ENCODE measurements around the gene SPATA32. TPM values are rescaled to one million over a fixed set of nuclear protein-coding genes. Genes with fewer than 3 reads are reported as not detected.
A peak's percentile ranks its signal among the peaks of the same experiment; 100 is the strongest.
"Not testable (repeated sequence)": the region's sequence is repeated elsewhere in the genome, so short reads cannot be mapped to it uniquely, and the experiment has no call there.

The SPATA32 gene
- total and polyA plus RNA-seq, 7 donors: 0.11 TPM; not detected in 6

GRCh38 chr17:45305530-45306087, 43.7 kb upstream of the SPATA32 start:
- peaks cover 86% of the 10 kb centered on the region for H3K4me1 ChIP-seq

GRCh38 chr17:45302649-45303173, 40.8 kb upstream of the SPATA32 start:
- H3K4me3 ChIP-seq: no peak overlapping the region
- peak overlapping the region; percentile 96 for H3K27ac ChIP-seq
- no peaks in the 10 kb centered on the region for H3K27me3 ChIP-seq (ENCODE audit: insufficient read depth in 3 of 3, low read length in 2 of 3)
- peak; percentile 23 to 52 (median 28) for ATAC-seq
- intact Hi-C loops (cut with DNase I): no loop called here
- WGBS, 3 donors: 43 to 66% (median 46%) methylated on average over 10 of the region's 10 CpGs
- DNase-seq: no peak
- no peaks in the 10 kb centered on the region for H3K36me3 ChIP-seq (ENCODE audit: insufficient read depth in 1 of 2, low read depth in 1 of 2)
- no peaks in the 10 kb centered on the region for H3K9me3 ChIP-seq
- peaks cover 86% of the 10 kb centered on the region for H3K4me1 ChIP-seq
- no peak for TF ChIP-seq CTCF (IDR thresholded peaks at IDR 0.05)

More at GRCh38 chr17:45305530-45306087, 43.7 kb upstream of the SPATA32 start:
- ATAC-seq: peak; percentile 74 to 83 (median 79)
- Histone ChIP-seq H3K36me3 (ENCODE audit: insufficient read depth in 1 of 2, low read depth in 1 of 2) (peaks cover 0 to 5% of the 10 kb centered on the region in 2 donors), H3K27me3 (ENCODE audit: insufficient read depth in 3 of 3, low read length in 2 of 3) (no peaks in the 10 kb centered on the region), H3K9me3 (no peaks in the 10 kb centered on the region), H3K27ac (peak overlapping the region; percentile 96), H3K4me3 (no peak overlapping the region)
- no peak for DNase-seq
- intact Hi-C loops (cut with DNase I): no loop called here
- no peak for TF ChIP-seq CTCF (IDR thresholded peaks at IDR 0.05)
- 28 to 63% (median 49%) methylated on average over 3 of the region's 3 CpGs for WGBS, 3 donors

- H3K4me3 ChIP-seq; H3K9me3 ChIP-seq; H3K36me3 ChIP-seq (ENCODE audit: insufficient read depth in 1 of 2, low read depth in 1 of 2); DNase-seq; intact Hi-C loops (cut with DNase I); H3K27me3 ChIP-seq (ENCODE audit: insufficient read depth in 3 of 3, low read length in 2 of 3): not testable (repeated sequence)
- H3K27ac ChIP-seq: peak overlapping the region; percentile 96
- peaks cover 86% of the 10 kb centered on the region for H3K4me1 ChIP-seq
- 32 to 41% (median 33%) methylated on average over 9 of the region's 9 CpGs for WGBS, 3 donors
- ATAC-seq: peak in 3 of 4 donors; percentile 7 to 31 (median 25)
Observed at GRCh38 chr17:45302220-45302619, 40.3 kb upstream of the SPATA32 start.

GRCh38 chr17:45301674-45302073, 39.8 kb upstream of the SPATA32 start:
- DNase-seq (no peak), ATAC-seq (no peak)
- peak overlapping the region; percentile 96 for H3K27ac ChIP-seq
- no peak for TF ChIP-seq CTCF (IDR thresholded peaks at IDR 0.05)
- no peaks in the 10 kb centered on the region for H3K9me3 ChIP-seq
- no peak overlapping the region for H3K4me3 ChIP-seq
- intact Hi-C loops (cut with DNase I): no loop called here
- H3K27me3 ChIP-seq (ENCODE audit: insufficient read depth in 3 of 3, low read length in 2 of 3): no peaks in the 10 kb centered on the region
- H3K36me3 ChIP-seq (ENCODE audit: insufficient read depth in 1 of 2, low read depth in 1 of 2): no peaks in the 10 kb centered on the region
- WGBS, 3 donors: 56 to 80% (median 60%) methylated on average over 4 of the region's 4 CpGs
- peaks cover 86% of the 10 kb centered on the region for H3K4me1 ChIP-seq

GRCh38 chr17:45300060-45300751, 38.3 kb upstream of the SPATA32 start:
- WGBS, 3 donors: 83 to 89% (median 86%) methylated on average over 7 of the region's 7 CpGs
- Histone ChIP-seq H3K27ac (peak overlapping the region; percentile 96), H3K9me3 (no peaks in the 10 kb centered on the region), H3K4me3 (no peak overlapping the region), H3K36me3 (ENCODE audit: insufficient read depth in 1 of 2, low read depth in 1 of 2) (no peaks in the 10 kb centered on the region), H3K4me1 (peaks cover 86% of the 10 kb centered on the region), H3K27me3 (ENCODE audit: insufficient read depth in 3 of 3, low read length in 2 of 3) (no peaks in the 10 kb centered on the region)
- intact Hi-C loops (cut with DNase I): no loop called here
- DNase-seq: no peak
- no peak for ATAC-seq
- no peak for TF ChIP-seq CTCF (IDR thresholded peaks at IDR 0.05)

Data from psoas muscle (tissue), 8 donors.